IMR-90 (cell line): ENCODE data around the gene ELOB. TPM values are rescaled to one million over a fixed set of nuclear protein-coding genes. Genes with fewer than 3 reads are reported as not detected.

Experiments used
- ATAC-seq: fragments of 200-7000 bp; cut with Tn5 transposase; 2 replicates; pipeline ENCODE4 v1.9.1; 2020; ENCODE audit warnings: low read depth, mild to moderate bottlenecking, moderate library complexity
- BruUV-seq: library from RNA; stranded (reverse); fragments of 400-500 nt; replicated peaks from 2 replicates; lab custom pipeline; 2021; lab: Mats Ljungman, UMichigan
- CTCF ChIA-PET: fragments of 300-600 bp; formaldehyde crosslinking; extraction: SDS; loops from one replicate; lab custom pipeline; 2021; ENCODE audit warnings: antibody characterized with exemption; lab: Yijun Ruan, JAX
- POLR2A ChIA-PET: fragments of 300-600 bp; sonication (Branson Sonifier 250); formaldehyde crosslinking; loops from one replicate; lab custom pipeline; 2022; ENCODE audit warnings: antibody characterized with exemption; ENCODE audit not compliant: unreplicated experiment; lab: Charles Lee
- DNase-seq: peaks from one replicate; pipeline ENCODE4 v3.0.0; 2013
- H2AFZ ChIP-seq: replicated peaks from 2 replicates; pipeline ENCODE3; 2013; ENCODE audit warnings: low read length, mild to moderate bottlenecking; ENCODE audit not compliant: poor library complexity
- H2AK5ac ChIP-seq: 2 replicates; pipeline ENCODE4 v1.6.1; 2013; ENCODE audit warnings: low read depth, low read length, inconsistent platforms
- H2AK9ac ChIP-seq: replicated peaks from 2 replicates; pipeline ENCODE3; 2013; ENCODE audit warnings: mild to moderate bottlenecking, low read depth, low read length, moderate library complexity; ENCODE audit not compliant: poor library complexity
- H2BK120ac ChIP-seq: 2 replicates; pipeline ENCODE4 v1.6.1; 2013; ENCODE audit warnings: low read depth, low read length, inconsistent platforms
- H2BK15ac ChIP-seq: 3 replicates; pipeline ENCODE4 v1.6.1; 2013; ENCODE audit warnings: low read depth, low read length, inconsistent platforms
- H2BK20ac ChIP-seq: 2 replicates; pipeline ENCODE4 v1.6.1; 2013; ENCODE audit warnings: low read depth, mild to moderate bottlenecking, inconsistent platforms, low read length, moderate library complexity
- H2BK5ac ChIP-seq: 2 replicates; pipeline ENCODE4 v1.6.1; 2013; ENCODE audit warnings: mild to moderate bottlenecking, low read depth, low read length, inconsistent platforms; ENCODE audit not compliant: poor library complexity, severe bottlenecking
- H3K14ac ChIP-seq: replicated peaks from 2 replicates; pipeline ENCODE4 v1.6.1; 2013; ENCODE audit warnings: low read depth, low read length, inconsistent platforms
- H3K18ac ChIP-seq: 2 replicates; pipeline ENCODE4 v1.6.1; 2013; ENCODE audit warnings: low read depth, low read length, control low read depth
- H3K23ac ChIP-seq: 2 replicates; pipeline ENCODE4 v1.6.1; 2013; ENCODE audit warnings: low read depth, low read length, inconsistent platforms
- H3K27ac ChIP-seq: 2 replicates; pipeline ENCODE4 v1.5.1; 2013; ENCODE audit warnings: mild to moderate bottlenecking, control low read depth, low read length; ENCODE audit not compliant: insufficient read depth
- H3K27me3 ChIP-seq: 2 replicates; pipeline ENCODE4 v1.6.1; 2013; ENCODE audit warnings: low read length; ENCODE audit not compliant: control insufficient read depth, insufficient read depth
- H3K36me3 ChIP-seq: 2 replicates; pipeline ENCODE4 v1.6.1; 2013; ENCODE audit warnings: low read length, mixed read lengths; ENCODE audit not compliant: control insufficient read depth, insufficient read depth
- H3K4ac ChIP-seq: 2 replicates; pipeline ENCODE4 v1.6.1; 2013; ENCODE audit warnings: low read depth, low read length, inconsistent platforms
- H3K4me1 ChIP-seq: 2 replicates; pipeline ENCODE4 v1.6.1; 2013; ENCODE audit warnings: low read length, mixed read lengths; ENCODE audit not compliant: control insufficient read depth, insufficient read depth
- H3K4me2 ChIP-seq: 2 replicates; pipeline ENCODE4 v1.6.1; 2013; ENCODE audit warnings: low read depth, mild to moderate bottlenecking, control low read depth, low read length, moderate library complexity
- H3K4me3 ChIP-seq: 2 replicates; pipeline ENCODE4 v1.5.1; 2013; ENCODE audit warnings: low read depth, mild to moderate bottlenecking, control low read depth, low read length, moderate library complexity; ENCODE audit not compliant: insufficient read depth
- H3K56ac ChIP-seq: 2 replicates; pipeline ENCODE4 v1.6.1; 2013; ENCODE audit warnings: low read length, inconsistent platforms; ENCODE audit not compliant: insufficient read depth; ENCODE audit errors: extremely low read depth
- H3K79me1 ChIP-seq, 2 experiments: 2 replicates each; pipeline ENCODE4 v1.6.1; 2013; ENCODE audit warnings: low read length in 2 of 2, inconsistent platforms in 1 of 2, low read depth in 1 of 2
- H3K9ac ChIP-seq: 2 replicates; pipeline ENCODE4 v1.6.1; 2013; ENCODE audit warnings: low read depth, low read length, control low read depth
- H3K9me1 ChIP-seq: 2 replicates; pipeline ENCODE4 v1.6.1; 2013; ENCODE audit warnings: low read length, inconsistent platforms; ENCODE audit not compliant: insufficient read depth
- H3K9me3 ChIP-seq: 2 replicates; pipeline ENCODE4 v1.6.1; 2013; ENCODE audit warnings: low read length; ENCODE audit not compliant: control insufficient read depth, insufficient read depth
- H4K20me1 ChIP-seq: 2 replicates; pipeline ENCODE4 v1.6.1; 2013; ENCODE audit warnings: low read length, inconsistent platforms; ENCODE audit not compliant: insufficient read depth
- H4K5ac ChIP-seq: 2 replicates; pipeline ENCODE4 v1.6.1; 2013; ENCODE audit warnings: mild to moderate bottlenecking, low read depth, low read length, control low read depth
- H4K8ac ChIP-seq, 2 experiments: 2 replicates each; pipeline ENCODE4 v1.6.1; 2013; ENCODE audit warnings: low read depth in 2 of 2, low read length in 2 of 2, control low read depth in 1 of 2, inconsistent platforms in 1 of 2
- H4K91ac ChIP-seq: 2 replicates; pipeline ENCODE4 v1.6.1; 2013; ENCODE audit warnings: low read depth, low read length, inconsistent platforms; ENCODE audit not compliant: insufficient read depth
- CEBPB ChIP-seq: IDR thresholded peaks from 2 replicates; pipeline ENCODE4 v1.6.1; 2012; ENCODE audit warnings: low read depth, low read length, improper control_type of control experiment
- CHD1 ChIP-seq: IDR thresholded peaks from 2 replicates; pipeline ENCODE4 v1.6.1; 2012; ENCODE audit warnings: low read depth, low read length, improper control_type of control experiment
- SMC3 ChIP-seq: fragments of 150-350 bp; IDR thresholded peaks from 2 replicates; pipeline ENCODE4 v1.6.1; 2016; ENCODE audit warnings: low read depth, mild to moderate bottlenecking, antibody characterized with exemption, low read length, moderate library complexity
- USF2 ChIP-seq: fragments of 150-350 bp; IDR thresholded peaks from 2 replicates; pipeline ENCODE4 v1.6.1; 2017; ENCODE audit warnings: mild to moderate bottlenecking, antibody characterized with exemption, low read length, low read depth
- whole genome bisulfite sequencing, 2 experiments: methylation state at CpG; one replicate each; pipeline versions ENCODE4 v1.1.5 to v1.1.7; 2013; ENCODE audit warnings: missing lambda C conversion rate in 2 of 2; ENCODE audit not compliant: insufficient read length in 1 of 2; ENCODE audit errors: extremely low coverage in 2 of 2; 5-methylcytosine and 5-hydroxymethylcytosine counted together
- dilution Hi-C: fragments of 300-500 bp; cut with HindIII; formaldehyde crosslinking; loops from one replicate; pipeline ENCODE4 v1.14.3; 2018; ENCODE audit warnings: low sequenced_read_pairs; ENCODE audit not compliant: unreplicated experiment
- in situ Hi-C: fragments of 300-500 bp; cut with MboI; formaldehyde crosslinking; loops from 3 replicates; pipeline ENCODE4 v1.14.3; 2019; ENCODE audit warnings: low sequenced_read_pairs, inconsistent platforms, mixed read lengths
- intact Hi-C: fragments of 100-400 bp; cut with micrococcal nuclease; formaldehyde crosslinking; loops from 2 replicates; pipeline ENCODE4 v1.10.0; 2022
- polyA plus RNA-seq, 3 experiments: library from polyadenylated mRNA; depleted of rRNA; stranded (reverse); fragments of >200 nt; gene quantifications; 2 replicates each; pipeline ENCODE4 v1.2.3, GENCODE V29; 2012; ENCODE audit warnings: low replicate concordance in 1 of 3
- total RNA-seq: library from RNA; depleted of rRNA; stranded (reverse); fragments of >200 nt; gene quantifications from 2 replicates; pipeline ENCODE4 v1.2.3, GENCODE V29; 2012

ELOB gene
- total and polyA plus RNA-seq, 2 of the 4 experiments (the other 2 are of a cell fraction), result 442 to 5,859 TPM

GRCh38 chr16:2768403-2769089, 8.5 kb downstream of the ELOB start:
- H3K36me3 ChIP-seq, result peaks cover 97% of the 10 kb centered on the region
- H3K18ac ChIP-seq, result no peak overlapping the region
- no peak overlapping the region for H3K9ac ChIP-seq
- in situ Hi-C loops (no loop called here), intact Hi-C loops (no loop called here), dilution Hi-C loops (no loop called here)
- H3K9me1 ChIP-seq, result peaks cover 5% of the 10 kb centered on the region
- POLR2A ChIA-PET, result no interaction called here
- 93% methylated on average over 8 of the region's 17 CpGs; no CpG with 5 or more reads in 1 of the 2 experiments for WGBS, 2 experiments
- no peak overlapping the region for H4K91ac ChIP-seq
- H4K20me1 ChIP-seq, result peaks cover 97% of the 10 kb centered on the region
- H3K27me3 ChIP-seq, result no peaks in the 10 kb centered on the region
- H2AFZ ChIP-seq, result no peak overlapping the region
- no peak overlapping the region for H3K27ac ChIP-seq
- no TSS peak for BruUV-seq
- H3K14ac ChIP-seq, result no peak overlapping the region
- no peak overlapping the region for H2BK120ac ChIP-seq
- TF ChIP-seq USF2 (no peak), CEBPB (no peak), SMC3 (no peak), CHD1 (no peak)
- peaks cover 32 to 96% of the 10 kb centered on the region in 2 experiments for H3K79me1 ChIP-seq
- no peak overlapping the region for H2BK20ac ChIP-seq
- no peak for DNase-seq
- no peak overlapping the region for H3K4me3 ChIP-seq
- H4K8ac ChIP-seq, result no peak overlapping the region
- no peak overlapping the region for H3K4me2 ChIP-seq
- CTCF ChIA-PET, result no interaction called here
- H2AK5ac ChIP-seq, result no peak overlapping the region
- H2AK9ac ChIP-seq, result no peak overlapping the region
- no peak for ATAC-seq
- H3K23ac ChIP-seq, result no peak overlapping the region
- H3K56ac ChIP-seq, result no peak overlapping the region
- H3K4me1 ChIP-seq, result peaks cover 8% of the 10 kb centered on the region
- H2BK5ac ChIP-seq, result no peak overlapping the region
- no peak overlapping the region for H2BK15ac ChIP-seq
- H3K4ac ChIP-seq, result no peak overlapping the region
- no peak overlapping the region for H4K5ac ChIP-seq
- H3K9me3 ChIP-seq, result no peaks in the 10 kb centered on the region; the same call in 1 of the 2 replicates
